Subcutaneous adipose tissue (tissue), 4 donors: ENCODE measurements around the gene CCDC188. TPM values are rescaled to one million over a fixed set of nuclear protein-coding genes. Genes with fewer than 3 reads are reported as not detected.

ENCODE experiments used
- total RNA-seq, 4 donors: library from RNA; depleted of rRNA; stranded (reverse); fragments of >200 nt; gene quantifications; one replicate each; pipeline ENCODE4 v1.1.0, GENCODE V29; 2016
- TF ChIP-seq, protein P1 (sequence below): fragments of 450-650 bp; IDR thresholded peaks from one replicate; pipeline ENCODE4 v1.5.1; 2016; ENCODE audit warnings: low read depth, mild to moderate bottlenecking, control low read depth, antibody characterized with exemption, moderate library complexity

CCDC188 gene
- total RNA-seq, 4 donors from 2014 or later = 1.3 to 3.0 TPM; not detected in 2

- TF ChIP-seq, protein P1, sequence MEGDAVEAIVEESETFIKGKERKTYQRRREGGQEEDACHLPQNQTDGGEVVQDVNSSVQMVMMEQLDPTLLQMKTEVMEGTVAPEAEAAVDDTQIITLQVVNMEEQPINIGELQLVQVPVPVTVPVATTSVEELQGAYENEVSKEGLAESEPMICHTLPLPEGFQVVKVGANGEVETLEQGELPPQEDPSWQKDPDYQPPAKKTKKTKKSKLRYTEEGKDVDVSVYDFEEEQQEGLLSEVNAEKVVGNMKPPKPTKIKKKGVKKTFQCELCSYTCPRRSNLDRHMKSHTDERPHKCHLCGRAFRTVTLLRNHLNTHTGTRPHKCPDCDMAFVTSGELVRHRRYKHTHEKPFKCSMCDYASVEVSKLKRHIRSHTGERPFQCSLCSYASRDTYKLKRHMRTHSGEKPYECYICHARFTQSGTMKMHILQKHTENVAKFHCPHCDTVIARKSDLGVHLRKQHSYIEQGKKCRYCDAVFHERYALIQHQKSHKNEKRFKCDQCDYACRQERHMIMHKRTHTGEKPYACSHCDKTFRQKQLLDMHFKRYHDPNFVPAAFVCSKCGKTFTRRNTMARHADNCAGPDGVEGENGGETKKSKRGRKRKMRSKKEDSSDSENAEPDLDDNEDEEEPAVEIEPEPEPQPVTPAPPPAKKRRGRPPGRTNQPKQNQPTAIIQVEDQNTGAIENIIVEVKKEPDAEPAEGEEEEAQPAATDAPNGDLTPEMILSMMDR = no peak
Observed at GRCh38 chr22:20143883-20144665, 6.8 kb downstream of the CCDC188 start.

GRCh38 chr22:20142711-20143621 is 7.9 kb downstream of the CCDC188 start:
- TF ChIP-seq, protein P1 = no peak

GRCh38 chr22:20141186-20142077 is 9.4 kb downstream of the CCDC188 start:
- TF ChIP-seq, protein P1 = no peak

DNA sequence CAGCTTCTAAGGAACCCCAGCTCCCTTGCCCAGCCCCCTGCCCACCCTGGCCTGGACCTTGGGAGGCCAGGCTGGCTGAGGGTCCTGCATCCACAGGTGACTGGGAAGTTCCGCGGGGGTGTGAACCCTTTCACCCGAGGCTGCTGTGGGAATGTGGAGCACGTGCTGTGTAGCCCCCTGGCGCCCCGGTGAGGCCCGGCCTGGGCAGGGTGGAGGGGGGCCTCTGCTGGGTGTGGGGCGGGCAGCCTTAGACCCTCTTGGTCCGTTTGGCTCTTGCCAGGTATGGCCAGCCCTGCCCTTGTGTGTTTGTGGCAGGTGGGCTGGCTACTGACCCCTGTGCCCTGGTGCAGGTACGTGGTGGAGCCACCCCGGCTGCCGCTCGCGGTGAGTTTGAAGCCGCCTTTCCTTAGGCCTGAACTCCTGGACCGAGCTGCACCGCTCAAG is 10.3 kb downstream of the CCDC188 start:
- TF ChIP-seq, protein P1 = no peak

DNA sequence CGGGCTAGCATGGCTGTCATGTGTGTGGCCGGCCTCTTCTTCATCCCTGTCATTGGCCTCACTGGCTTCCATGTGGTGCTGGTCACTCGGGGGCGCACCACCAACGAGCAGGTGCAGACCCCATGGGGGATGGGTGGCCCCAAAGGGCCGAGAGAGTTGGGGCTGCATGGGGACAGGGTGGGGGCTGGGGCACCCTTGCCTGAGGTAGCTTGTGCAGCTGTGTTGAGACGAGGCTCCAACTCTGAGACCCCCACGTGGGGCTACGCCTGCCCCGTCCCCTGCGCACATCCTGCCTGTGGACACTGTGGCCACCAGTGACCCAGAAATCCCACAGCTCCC is 10.8 kb downstream of the CCDC188 start:
- TF ChIP-seq, protein P1 = no peak

DNA sequence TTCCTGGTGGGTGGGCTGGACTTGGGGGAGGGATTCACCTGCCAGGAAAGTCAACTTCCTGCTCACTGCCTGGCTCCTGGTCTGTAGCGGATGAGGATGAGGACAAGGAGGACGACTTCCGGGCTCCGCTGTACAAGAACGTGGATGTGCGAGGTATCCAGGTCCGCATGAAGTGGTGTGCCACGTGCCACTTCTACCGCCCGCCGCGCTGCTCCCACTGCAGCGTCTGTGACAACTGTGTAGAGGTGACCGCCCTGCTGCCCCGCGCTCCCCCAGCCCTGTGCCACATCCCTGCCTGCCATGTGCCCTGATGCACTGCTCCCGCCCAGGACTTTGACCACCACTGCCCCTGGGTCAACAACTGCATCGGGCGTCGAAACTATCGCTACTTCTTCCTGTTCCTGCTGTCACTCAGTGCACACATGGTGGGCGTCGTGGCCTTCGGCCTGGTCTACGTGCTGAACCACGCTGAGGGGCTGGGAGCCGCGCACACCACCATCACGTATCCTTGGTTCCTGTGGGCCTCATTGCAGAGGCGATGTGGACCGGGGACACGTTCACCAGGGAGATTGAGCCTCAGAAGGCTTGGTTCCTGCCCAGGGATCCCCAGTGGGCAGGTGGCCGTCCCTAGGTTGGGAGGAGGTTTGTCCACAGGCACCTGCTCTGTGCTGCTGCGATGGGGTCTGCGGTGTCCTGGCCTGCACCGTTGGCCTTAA is 11.3 kb downstream of the CCDC188 start:
- TF ChIP-seq, protein P1 = no peak
